B cell (primary cell): ENCODE measurements around the gene ATP7B.
"Not testable (repeated sequence)": the region's sequence is repeated elsewhere in the genome, so short reads cannot be mapped to it uniquely, and the experiment has no call there.

Experiments
- EZH2 ChIP-seq: IDR thresholded peaks from 2 replicates; pipeline ENCODE4 v1.6.1; 2012; ENCODE audit warnings: borderline replicate concordance, low read depth, mild to moderate bottlenecking, moderate library complexity, low read length; ENCODE audit not compliant: insufficient read depth, poor library complexity, severe bottlenecking
- TF ChIP-seq, protein P1 (sequence below): fragments of 200-600 bp; IDR thresholded peaks from one replicate; pipeline ENCODE4 v1.8.0; 2022; ENCODE audit warnings: antibody characterized with exemption, mild to moderate bottlenecking

DNA sequence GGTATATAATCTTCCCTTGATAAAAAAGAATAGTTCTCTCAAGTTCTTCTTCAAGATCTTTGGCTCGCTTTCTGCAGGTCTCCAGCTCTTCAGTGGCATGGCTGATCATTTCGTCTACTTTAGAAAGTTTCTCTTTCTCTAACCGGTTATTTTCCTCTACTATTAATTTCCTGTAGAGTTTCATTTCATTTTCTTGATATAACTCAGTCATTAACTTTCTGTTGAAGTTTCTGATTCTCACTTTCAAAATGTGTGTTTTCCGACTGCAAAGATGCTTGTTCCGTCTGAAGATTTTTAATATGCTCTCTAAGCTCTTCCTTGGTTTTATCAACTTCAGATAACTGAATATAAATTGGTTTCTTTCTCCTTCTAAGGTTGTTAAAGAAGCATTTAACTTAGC lies 102.0 kb downstream of the ATP7B start:
- TF ChIP-seq, protein P1, sequence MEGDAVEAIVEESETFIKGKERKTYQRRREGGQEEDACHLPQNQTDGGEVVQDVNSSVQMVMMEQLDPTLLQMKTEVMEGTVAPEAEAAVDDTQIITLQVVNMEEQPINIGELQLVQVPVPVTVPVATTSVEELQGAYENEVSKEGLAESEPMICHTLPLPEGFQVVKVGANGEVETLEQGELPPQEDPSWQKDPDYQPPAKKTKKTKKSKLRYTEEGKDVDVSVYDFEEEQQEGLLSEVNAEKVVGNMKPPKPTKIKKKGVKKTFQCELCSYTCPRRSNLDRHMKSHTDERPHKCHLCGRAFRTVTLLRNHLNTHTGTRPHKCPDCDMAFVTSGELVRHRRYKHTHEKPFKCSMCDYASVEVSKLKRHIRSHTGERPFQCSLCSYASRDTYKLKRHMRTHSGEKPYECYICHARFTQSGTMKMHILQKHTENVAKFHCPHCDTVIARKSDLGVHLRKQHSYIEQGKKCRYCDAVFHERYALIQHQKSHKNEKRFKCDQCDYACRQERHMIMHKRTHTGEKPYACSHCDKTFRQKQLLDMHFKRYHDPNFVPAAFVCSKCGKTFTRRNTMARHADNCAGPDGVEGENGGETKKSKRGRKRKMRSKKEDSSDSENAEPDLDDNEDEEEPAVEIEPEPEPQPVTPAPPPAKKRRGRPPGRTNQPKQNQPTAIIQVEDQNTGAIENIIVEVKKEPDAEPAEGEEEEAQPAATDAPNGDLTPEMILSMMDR: not testable (repeated sequence)
- not testable (repeated sequence) for TF ChIP-seq EZH2
